HepG2 (cell line): ENCODE data around the gene UBR3. TPM values are rescaled to one million over a fixed set of nuclear protein-coding genes. Genes with fewer than 3 reads are reported as not detected.

Source experiments
- E2F5 ChIP-seq: sonication (generic); formaldehyde crosslinking; conservative IDR thresholded peaks from 2 replicates; pipeline ENCODE4 v1.4.0; 2020; ENCODE audit warnings: missing genetic modification reagents
- ELF3 ChIP-seq: IDR thresholded peaks from 2 replicates; pipeline ENCODE4 v1.6.1; 2016; ENCODE audit warnings: missing genetic modification reagents, missing compliant biosample characterization
- ERF ChIP-seq: IDR thresholded peaks from 2 replicates; pipeline ENCODE4 v1.6.1; 2018; ENCODE audit warnings: missing biosample characterization, missing genetic modification reagents
- PPARG ChIP-seq: conservative IDR thresholded peaks from 2 replicates; pipeline ENCODE4 v1.6.1; 2016; ENCODE audit warnings: missing biosample characterization, missing genetic modification reagents
- ZBTB39 ChIP-seq: sonication (generic); formaldehyde crosslinking; IDR thresholded peaks from 2 replicates; pipeline ENCODE4 v1.5.0; 2020; ENCODE audit warnings: missing genetic modification reagents
- ZFY ChIP-seq: sonication (generic); formaldehyde crosslinking; IDR thresholded peaks from 2 replicates; pipeline ENCODE4 v1.4.0; 2020; ENCODE audit warnings: missing genetic modification reagents
- ZHX2 ChIP-seq, 2 experiments: sonication (generic) in 1 of 2; formaldehyde crosslinking in 1 of 2; IDR thresholded peaks; 2 replicates each; pipeline versions ENCODE4 v1.6.1 to v1.9.0; 2014 to 2022; ENCODE audit warnings: antibody characterized with exemption in 1 of 2, borderline replicate concordance in 1 of 2, inconsistent platforms in 1 of 2, low read depth in 1 of 2, missing genetic modification reagents in 1 of 2
- ZMAT3 ChIP-seq: sonication (generic); formaldehyde crosslinking; conservative IDR thresholded peaks from 2 replicates; pipeline ENCODE4 v1.7.0; 2021; ENCODE audit warnings: missing genetic modification reagents
- ZNF546 ChIP-seq: sonication (generic); formaldehyde crosslinking; conservative IDR thresholded peaks from 2 replicates; pipeline ENCODE4 v1.8.1; 2023; ENCODE audit warnings: mild to moderate bottlenecking, missing genetic modification reagents
- ZNF550 ChIP-seq: sonication (generic); formaldehyde crosslinking; IDR thresholded peaks from 2 replicates; pipeline ENCODE4 v1.4.0; 2020; ENCODE audit warnings: mild to moderate bottlenecking, missing genetic modification reagents, borderline replicate concordance
- ZNF556 ChIP-seq: sonication (generic); formaldehyde crosslinking; IDR thresholded peaks from 2 replicates; pipeline ENCODE4 v1.4.0; 2020; ENCODE audit warnings: mild to moderate bottlenecking, missing genetic modification reagents, borderline replicate concordance
- ZNF672 ChIP-seq: sonication (generic); formaldehyde crosslinking; IDR thresholded peaks from 2 replicates; pipeline ENCODE4 v1.8.1; 2022; ENCODE audit warnings: missing genetic modification reagents
- ZSCAN25 ChIP-seq: sonication (generic); formaldehyde crosslinking; IDR thresholded peaks from 2 replicates; pipeline ENCODE4 v1.8.0; 2022; ENCODE audit warnings: mild to moderate bottlenecking, missing genetic modification reagents
- polyA plus RNA-seq, 8 experiments: library from polyadenylated mRNA; depleted of rRNA in 3 of 8; stranded (reverse) in 7 of 8; unstranded in 1 of 8; fragments of >200 nt; fragmentation: Illumina TruSeq in 4 of 8; extraction: Trizol in 4 of 8; gene quantifications; 2 replicates each; pipeline versions ENCODE4 v1.2.1 to v1.2.3, GENCODE V29; 2011 to 2016; ENCODE audit warnings: low read depth in 4 of 8, missing spikeins in 1 of 8, mixed read lengths in 1 of 8; ENCODE audit not compliant: insufficient read depth in 1 of 8
- total RNA-seq, 5 experiments: library from RNA; depleted of rRNA; stranded (reverse); fragments of >200 nt; fragmentation: Illumina TruSeq; extraction: Trizol; gene quantifications; 2 replicates each; pipeline ENCODE4 v1.2.3, GENCODE V29; 2016; ENCODE audit warnings: low read depth in 1 of 5

UBR3 gene
- total and polyA plus RNA-seq, 2 of the 13 experiments (the other 11 are each of a cell fraction or from before 2014, with no cell fraction given) = 15.1 to 28.0 TPM

GRCh38 chr2:169827272-169828140, at the start of gene UBR3 (continued):
- no peak for TF ChIP-seq ZHX2 (IDR thresholded peaks at IDR 0.05; ENCODE audit: low read depth)
- TF ChIP-seq ZHX2 (CRISPR knock-in tag; IDR thresholded peaks at IDR 0.05; ENCODE audit: borderline replicate concordance) = peak; percentile 65; the same call in 1 of the 2 replicates
- TF ChIP-seq ZNF546 (CRISPR knock-in tag) = 0 out of 2 replicates have a peak, but pooled peaks have one; percentile 34
- TF ChIP-seq ZFY (CRISPR knock-in tag) = peak; percentile 96
- TF ChIP-seq ZNF550 (CRISPR knock-in tag) = no peak
- TF ChIP-seq ELF3 (CRISPR knock-in tag) = 0 out of 2 replicates have a peak, but pooled peaks have one; percentile 8
- TF ChIP-seq ZSCAN25 (CRISPR knock-in tag) = peak; percentile 20
- TF ChIP-seq ZNF672 = peak; percentile 75; the same call in 1 of the 2 replicates
- TF ChIP-seq PPARG = no peak
- peak; percentile 72; the same call in 1 of the 2 replicates for TF ChIP-seq ERF (CRISPR knock-in tag)
- 0 out of 2 replicates have a peak, but pooled peaks have one; percentile 63 for TF ChIP-seq ZMAT3 (CRISPR knock-in tag)
- 0 out of 2 replicates have a peak, but pooled peaks have one; percentile 20 for TF ChIP-seq E2F5 (CRISPR knock-in tag)
- TF ChIP-seq ZNF556 (CRISPR knock-in tag) = no peak
- no peak for TF ChIP-seq ZBTB39 (CRISPR knock-in tag)
